GM12891 (cell line): Measurements from ENCODE around the gene OCSTAMP.

ENCODE experiments used
- DNase-seq: peaks from one replicate; pipeline ENCODE4 v3.0.0; 2011; ENCODE audit warnings: low spot score; ENCODE audit not compliant: insufficient read length
- FAIRE-seq: peaks from 2 replicates; lab custom pipeline; 2011; peaks lifted over from hg19 to GRCh38; lab: Jason Lieb, UNC
- PAX5 ChIP-seq: IDR thresholded peaks from 2 replicates; pipeline ENCODE4 v1.6.1; 2011; ENCODE audit warnings: low read length, moderate library complexity, mild to moderate bottlenecking; ENCODE audit not compliant: insufficient read depth, severe bottlenecking
- POLR2A ChIP-seq: IDR thresholded peaks from 2 replicates; pipeline ENCODE4 v1.6.1; 2011; ENCODE audit warnings: low read depth, low read length, control low read depth
- POLR2AphosphoS5 ChIP-seq: IDR thresholded peaks from 2 replicates; pipeline ENCODE4 v1.6.1; 2011; ENCODE audit warnings: low read depth, low read length, control low read depth
- POU2F2 ChIP-seq: IDR thresholded peaks from 2 replicates; pipeline ENCODE4 v1.6.1; 2011; ENCODE audit warnings: low read depth, mild to moderate bottlenecking, control low read depth, low read length, moderate library complexity
- SPI1 ChIP-seq: IDR thresholded peaks from 2 replicates; pipeline ENCODE4 v1.6.1; 2011; ENCODE audit warnings: low read depth, low read length, control low read depth
- TAF1 ChIP-seq: IDR thresholded peaks from 2 replicates; pipeline ENCODE4 v1.6.1; 2011; ENCODE audit warnings: low read depth, low read length, control low read depth

The OCSTAMP gene

GRCh38 chr20:46575394-46575793, 24.9 kb upstream of the OCSTAMP start:
- no peak for DNase-seq
- FAIRE-seq: no peak
- TF ChIP-seq TAF1 (no peak), PAX5 (no peak), POLR2A (no peak), POLR2AphosphoS5 (no peak), SPI1 (no peak), POU2F2 (no peak)

DNA sequence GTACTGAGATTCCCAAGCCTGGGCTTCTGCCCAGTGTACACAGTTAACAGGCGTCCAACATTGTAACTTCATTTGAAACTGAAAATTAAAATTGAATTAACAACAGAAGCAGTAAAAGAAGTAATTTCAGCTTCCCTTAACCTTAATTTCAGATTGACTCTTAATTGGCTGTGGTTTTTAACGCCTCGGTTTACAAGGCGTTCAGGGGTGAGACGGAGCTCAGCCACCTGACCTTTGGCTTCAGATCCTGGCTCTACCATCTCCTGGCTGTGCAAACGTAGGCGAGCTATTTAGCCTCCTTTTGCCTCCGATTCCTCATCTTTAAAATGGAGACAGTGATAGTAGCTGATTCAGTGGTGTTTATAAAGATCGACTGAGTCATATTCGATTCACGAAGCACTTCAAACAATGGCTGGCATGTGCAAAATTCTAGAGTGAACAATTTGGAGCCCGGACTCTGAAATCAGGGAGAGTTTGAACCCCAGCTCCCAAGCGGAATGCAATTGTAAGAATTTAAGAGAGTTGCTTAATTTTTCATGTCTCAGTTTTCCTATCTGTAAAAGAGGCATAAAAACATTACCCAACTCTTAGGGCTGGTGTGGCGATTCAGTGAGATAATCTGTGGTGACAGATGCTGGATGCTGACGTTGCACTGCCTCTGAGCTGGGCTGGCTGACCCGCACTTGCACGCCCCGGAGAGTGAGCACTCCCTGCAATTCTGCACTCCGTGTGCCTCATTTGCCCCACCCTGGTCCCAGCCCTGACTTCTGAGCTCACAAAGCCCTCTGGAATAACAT, 23.5 kb upstream of the OCSTAMP start:
- DNase-seq (no peak), FAIRE-seq (no peak)
- TF ChIP-seq POU2F2: no peak
- TF ChIP-seq TAF1: no peak
- no peak for TF ChIP-seq POLR2AphosphoS5
- TF ChIP-seq SPI1: no peak
- no peak for TF ChIP-seq POLR2A
- TF ChIP-seq PAX5: no peak

GRCh38 chr20:46573234-46573633, 22.8 kb upstream of the OCSTAMP start:
- no peak for TF ChIP-seq POLR2AphosphoS5
- TF ChIP-seq PAX5: no peak
- no peak for TF ChIP-seq POLR2A
- no peak for TF ChIP-seq POU2F2
- no peak for TF ChIP-seq TAF1
- TF ChIP-seq SPI1: no peak
- FAIRE-seq: no peak
- no peak for DNase-seq

GRCh38 chr20:46572790-46573189, 22.3 kb upstream of the OCSTAMP start:
- TF ChIP-seq SPI1 (no peak), POLR2A (no peak), PAX5 (no peak), POLR2AphosphoS5 (no peak), POU2F2 (no peak), TAF1 (no peak)
- no peak for DNase-seq
- FAIRE-seq: no peak

- FAIRE-seq (no peak), DNase-seq (no peak)
- TF ChIP-seq PAX5 (no peak), POLR2AphosphoS5 (no peak), TAF1 (no peak), POU2F2 (no peak), POLR2A (no peak)
Observed at GRCh38 chr20:46572153-46572552, 21.7 kb upstream of the OCSTAMP start.

- FAIRE-seq (no peak), DNase-seq (no peak)
- TF ChIP-seq PAX5: no peak
- TF ChIP-seq TAF1: no peak
- TF ChIP-seq POLR2A: no peak
Observed at GRCh38 chr20:46571418-46571817, 21.0 kb upstream of the OCSTAMP start.

DNA sequence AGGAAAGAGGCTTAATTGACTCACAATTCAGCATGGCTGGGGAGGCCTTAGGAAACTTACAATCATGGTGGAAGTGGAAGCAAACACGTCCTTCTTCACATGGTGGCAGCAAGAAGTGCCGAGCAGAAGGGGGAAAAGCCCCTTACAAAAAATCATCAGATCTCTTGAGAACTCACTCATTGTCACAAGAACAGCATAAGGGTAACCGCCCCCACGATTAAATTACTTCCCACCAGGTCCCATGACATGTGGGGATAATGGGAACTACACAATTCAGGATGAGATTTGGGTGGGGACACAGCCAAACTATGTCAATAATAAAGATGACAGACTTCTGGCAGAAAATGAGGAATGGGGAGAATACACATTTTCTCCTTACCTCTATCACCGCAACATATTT, 20.5 kb upstream of the OCSTAMP start:
- FAIRE-seq: no peak

DNA sequence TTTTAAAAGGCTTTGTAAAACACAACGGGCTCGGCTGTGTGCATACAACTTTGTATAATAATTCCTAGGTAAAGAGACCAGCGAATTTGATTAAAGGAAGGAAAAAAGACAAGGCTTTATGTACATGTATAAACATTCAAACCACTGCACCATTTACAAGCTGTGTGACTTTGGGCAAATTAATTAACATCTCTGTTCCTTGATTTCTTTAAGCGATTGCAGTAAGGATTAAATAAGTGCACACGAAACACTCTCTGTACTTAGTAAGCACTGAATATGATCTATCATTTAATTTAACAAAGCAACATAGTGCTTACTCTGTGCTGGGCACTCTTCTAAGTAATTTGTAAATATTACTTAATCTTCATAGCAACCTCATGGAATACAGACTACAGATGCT, 19.5 kb upstream of the OCSTAMP start:
- FAIRE-seq (no peak), DNase-seq (no peak)
- TF ChIP-seq POLR2A: no peak
- TF ChIP-seq POLR2AphosphoS5: no peak
- no peak for TF ChIP-seq POU2F2
- no peak for TF ChIP-seq PAX5
- no peak for TF ChIP-seq SPI1
- no peak for TF ChIP-seq TAF1

More for the DNA sequence above, 20.5 kb upstream of the OCSTAMP start:
- no peak for TF ChIP-seq SPI1
- no peak for TF ChIP-seq POLR2AphosphoS5
- no peak for TF ChIP-seq TAF1
- DNase-seq: no peak

DNA sequence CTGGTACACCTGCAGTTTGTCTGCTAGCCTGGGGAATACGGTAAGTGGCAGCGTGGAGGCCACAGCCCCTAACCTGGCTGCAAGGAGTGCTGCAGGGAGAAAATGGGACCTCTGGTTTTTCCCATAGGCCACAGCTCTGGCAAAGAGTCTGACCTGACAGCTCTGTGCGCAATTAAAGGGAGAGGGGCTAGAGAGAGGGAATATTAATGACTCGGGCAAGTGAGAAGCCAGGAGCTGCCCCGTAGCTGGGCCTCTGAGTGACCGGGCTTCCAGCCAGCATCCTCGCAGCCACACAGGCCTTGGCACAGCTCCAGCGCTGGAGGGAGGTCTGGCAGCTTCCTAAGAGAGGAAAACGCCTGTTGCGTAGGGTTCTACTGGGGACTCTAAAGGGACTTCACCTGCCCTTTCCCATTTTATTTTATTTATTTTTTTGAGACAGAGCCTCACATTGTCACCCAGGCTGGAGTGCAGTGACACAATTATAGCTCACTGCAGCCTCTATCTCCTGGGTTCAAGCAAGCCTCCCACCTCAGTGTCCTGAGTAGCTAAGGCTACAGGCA, 18.2 kb upstream of the OCSTAMP start:
- TF ChIP-seq PAX5 (no peak), TAF1 (no peak), POLR2AphosphoS5 (no peak), SPI1 (no peak), POLR2A (no peak)
- FAIRE-seq (no peak), DNase-seq (no peak)

- DNase-seq: no peak
- FAIRE-seq: no peak
- no peak for TF ChIP-seq TAF1
- no peak for TF ChIP-seq POU2F2
- TF ChIP-seq POLR2AphosphoS5: no peak
- no peak for TF ChIP-seq PAX5
Observed at GRCh38 chr20:46566125-46566524, 15.7 kb upstream of the OCSTAMP start.
